ENCODE results near the gene KAT7. TPM values are rescaled to one million over a fixed set of nuclear protein-coding genes. Genes with fewer than 3 reads are reported as not detected.

Gene KAT7
- total RNA-seq, 1 experiment from 2014 or later = 26.6 TPM

GRCh38 chr17:49760296-49760695 is 28.2 kb upstream of the KAT7 start:
- no peak for DNase-seq (ENCODE audit: low read depth)

GRCh38 chr17:49760932-49761558 is 27.4 kb upstream of the KAT7 start:
- DNase-seq (ENCODE audit: low read depth) = no peak

DNA sequence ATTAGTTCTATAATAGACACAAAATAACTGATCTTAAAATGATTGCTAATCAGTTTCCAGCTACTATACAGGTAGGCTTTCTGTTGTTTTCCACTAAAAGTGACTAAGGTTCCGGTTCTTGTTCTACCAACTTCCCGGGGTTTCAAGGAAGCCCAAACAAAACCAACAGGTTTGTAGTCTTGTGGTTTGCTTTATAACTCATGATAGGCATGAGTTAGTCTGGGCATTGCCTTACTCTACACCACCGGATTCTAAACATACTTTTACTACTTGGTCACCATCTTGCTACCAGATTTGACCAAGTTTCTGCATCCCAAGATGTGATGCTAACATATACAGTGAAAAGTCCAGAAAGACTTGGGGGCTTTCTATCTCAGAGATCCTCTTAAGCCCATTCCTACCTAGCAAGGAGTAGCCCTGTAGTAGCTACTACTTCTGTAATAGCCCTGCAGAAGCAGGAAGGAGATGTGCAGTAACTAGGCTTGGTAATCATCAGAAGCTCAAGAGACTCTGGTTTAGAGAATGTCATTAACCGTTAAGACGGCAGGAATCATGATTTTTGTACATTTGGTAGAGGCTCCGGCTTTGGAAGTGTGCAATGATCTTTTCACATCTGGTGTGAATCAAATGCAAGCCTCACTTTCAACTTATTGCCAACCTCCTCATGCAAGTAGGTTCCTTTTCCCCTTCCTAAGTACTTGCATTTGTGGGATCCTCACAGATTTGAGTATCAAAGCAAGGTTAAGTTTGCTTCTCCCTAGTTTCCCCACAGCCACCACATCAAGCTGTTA is 26.1 kb upstream of the KAT7 start:
- DNase-seq (ENCODE audit: low read depth) = no peak

GRCh38 chr17:49763735-49764558 is 24.5 kb upstream of the KAT7 start, which contains the start of gene FAM117A:
Gene FAM117A, minus strand, starts transcription at chr17:49764131. Its CDS starts 44 bp downstream, at chr17:49764087.
- peak; percentile 98 for DNase-seq (ENCODE audit: low read depth)

DNA sequence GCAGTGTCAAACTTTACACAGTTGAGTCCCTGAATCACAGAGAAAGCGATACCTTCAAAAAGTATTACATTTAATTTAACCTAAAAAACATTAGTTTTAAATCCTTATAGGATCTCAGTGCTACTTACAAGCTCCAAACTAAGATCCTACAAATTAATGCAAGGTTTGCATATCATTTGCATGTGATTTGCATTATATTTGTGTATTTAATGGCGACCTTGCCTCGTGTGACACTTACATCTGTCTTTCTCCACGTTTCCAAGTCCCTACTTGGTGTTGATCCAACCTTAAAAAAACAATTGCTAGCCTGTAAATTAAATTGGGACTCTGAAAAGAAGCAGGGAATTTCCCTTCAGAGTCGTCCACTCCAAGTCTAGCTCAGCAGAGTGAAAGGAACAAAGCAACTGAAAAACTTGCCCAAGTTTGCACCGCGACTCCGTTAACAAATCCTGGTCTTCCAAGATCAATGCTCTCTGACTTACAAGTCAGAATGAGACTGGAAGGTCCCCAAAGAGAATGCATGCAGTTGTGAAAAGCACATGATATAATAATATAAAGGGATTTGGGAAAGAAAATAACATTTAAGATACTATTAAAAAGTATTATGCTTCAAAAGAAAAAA is 23.8 kb upstream of the KAT7 start:
- DNase-seq (ENCODE audit: low read depth) = no peak

- no peak for DNase-seq (ENCODE audit: low read depth)
Measured at GRCh38 chr17:49766918-49767530, 21.5 kb upstream of the KAT7 start.

GRCh38 chr17:49775546-49776260 is 12.8 kb upstream of the KAT7 start:
- no peak for DNase-seq (ENCODE audit: low read depth)

- DNase-seq (ENCODE audit: low read depth) = no peak
Measured at GRCh38 chr17:49776551-49777300, 11.8 kb upstream of the KAT7 start.

DNA sequence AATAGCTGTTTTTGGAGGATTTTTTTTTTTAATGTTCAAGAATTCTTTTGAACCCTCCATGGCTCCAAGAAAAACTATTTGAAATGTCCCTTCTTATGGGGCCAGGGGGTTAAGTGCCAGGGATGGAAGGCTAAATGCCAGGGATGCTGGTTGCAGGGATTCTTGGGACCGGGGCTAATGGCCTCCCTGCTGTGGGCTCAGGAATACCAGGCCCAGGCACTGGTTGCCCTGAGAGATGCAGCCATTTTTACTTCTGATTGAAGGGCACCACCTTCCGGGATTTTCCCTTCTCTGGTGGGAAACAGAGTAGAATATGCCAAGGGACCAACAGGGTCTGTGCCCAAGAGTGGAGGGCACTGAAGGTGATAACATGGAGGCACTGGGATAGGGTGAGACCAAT is 10.9 kb upstream of the KAT7 start:
- DNase-seq (ENCODE audit: low read depth) = no peak

- no peak for DNase-seq (ENCODE audit: low read depth)
Measured at GRCh38 chr17:49779156-49779738, 9.2 kb upstream of the KAT7 start.

DNA sequence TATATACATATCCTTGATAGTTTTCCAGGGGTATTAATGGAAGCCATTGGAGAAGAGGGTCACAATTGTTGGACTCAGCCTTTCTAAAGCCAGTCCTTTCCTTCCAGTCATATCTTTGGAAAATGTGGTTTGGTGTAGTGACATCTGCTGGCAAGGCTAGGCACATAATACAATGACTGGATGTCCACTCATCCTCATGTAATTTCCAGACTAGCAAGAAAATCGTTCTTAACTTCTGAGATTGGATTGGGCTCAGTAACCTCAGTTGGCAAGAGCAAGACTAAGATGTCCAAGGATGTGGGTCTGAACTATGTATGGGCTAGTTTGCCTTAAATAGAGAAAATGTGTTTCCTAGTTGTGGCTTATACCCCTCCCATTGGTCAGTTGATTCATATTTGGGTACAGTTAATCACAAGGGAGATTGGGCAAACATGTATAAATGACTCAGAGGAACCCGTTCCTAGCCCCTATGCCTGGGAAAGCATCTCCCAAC is 8.7 kb upstream of the KAT7 start:
- peak; percentile 76 for DNase-seq (ENCODE audit: low read depth)

DNA sequence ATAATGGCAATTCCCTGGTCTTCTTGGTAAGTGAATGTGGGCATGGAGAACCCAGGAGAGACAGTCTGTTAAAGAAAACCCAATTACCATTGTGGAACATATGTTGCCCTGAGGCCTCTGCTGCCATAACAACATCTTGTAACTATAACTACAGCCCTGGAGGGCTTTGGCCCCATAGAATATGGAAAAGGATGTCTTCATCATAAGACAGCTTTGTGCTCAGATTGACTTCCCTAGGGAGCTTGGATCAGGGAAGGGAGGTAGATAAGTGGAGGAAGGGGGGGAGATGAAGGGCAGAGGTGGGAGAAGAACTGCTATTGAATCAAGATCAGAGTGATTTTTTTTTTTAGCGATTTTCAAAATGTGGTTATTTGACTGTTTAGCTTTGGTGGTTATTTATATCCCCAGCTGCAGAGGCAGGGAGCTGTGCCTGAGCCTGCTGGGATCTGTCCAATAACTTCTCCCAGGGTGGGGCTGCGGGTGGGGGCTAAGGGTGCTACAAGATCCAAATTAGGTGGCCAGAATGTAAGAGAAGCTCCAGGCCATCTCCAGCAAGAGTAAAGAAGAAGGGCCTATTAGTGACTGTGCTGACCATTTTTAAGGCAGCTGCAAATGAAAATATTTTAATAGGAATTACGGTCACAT is 5.3 kb upstream of the KAT7 start:
- no peak for DNase-seq (ENCODE audit: low read depth)

- no peak for DNase-seq (ENCODE audit: low read depth)
Measured at GRCh38 chr17:49783791-49784190, 4.7 kb upstream of the KAT7 start.

DNA sequence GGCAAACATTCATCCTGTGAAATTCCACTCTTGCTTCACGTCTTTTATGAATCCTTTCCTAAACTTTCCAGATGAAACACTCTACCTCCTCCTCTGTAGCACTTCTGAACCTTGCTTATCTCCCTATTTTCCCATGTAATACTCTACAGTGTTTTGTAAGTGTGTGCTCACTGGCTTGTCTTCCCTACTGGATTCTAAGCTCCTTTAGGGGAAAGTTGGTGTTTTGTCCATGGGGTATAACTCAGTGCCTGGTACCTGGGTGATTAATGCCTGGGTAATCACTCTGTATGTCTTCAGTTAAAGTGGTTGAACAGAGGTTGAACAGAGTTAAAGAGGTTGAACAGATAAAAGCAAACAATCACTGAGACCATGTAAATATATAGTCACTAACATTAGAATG is 3.8 kb upstream of the KAT7 start:
- no peak for DNase-seq (ENCODE audit: low read depth)

DNA sequence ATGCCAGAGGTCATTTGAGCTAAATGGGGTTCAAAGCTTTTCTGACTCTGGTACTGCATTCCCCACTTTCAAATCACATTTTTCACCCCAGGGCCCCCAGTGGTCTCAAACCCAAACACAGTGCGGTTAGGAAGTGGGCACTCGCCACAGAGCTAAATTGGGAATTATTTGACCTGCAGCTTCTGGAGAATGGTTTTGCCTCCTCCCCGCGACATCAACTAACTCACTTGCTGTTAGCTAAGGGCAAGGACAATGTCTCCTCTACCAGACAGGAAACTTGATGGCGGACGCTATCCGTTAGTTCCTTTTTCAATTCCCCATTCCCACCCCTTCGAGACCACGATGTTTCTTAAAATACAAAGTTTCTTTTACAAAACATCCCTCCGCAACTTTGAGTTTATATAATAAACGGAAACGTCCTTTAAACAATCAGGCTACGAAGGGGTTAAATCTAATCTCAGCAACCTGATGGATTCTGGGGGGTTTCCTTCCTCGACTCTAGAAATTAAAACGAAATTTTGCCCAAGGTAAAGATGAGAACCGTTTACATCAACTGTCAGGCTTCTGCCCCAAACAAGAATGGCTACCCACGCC is 500 bp upstream of the KAT7 start:
- peak; percentile 15 for DNase-seq (ENCODE audit: low read depth)

DNA sequence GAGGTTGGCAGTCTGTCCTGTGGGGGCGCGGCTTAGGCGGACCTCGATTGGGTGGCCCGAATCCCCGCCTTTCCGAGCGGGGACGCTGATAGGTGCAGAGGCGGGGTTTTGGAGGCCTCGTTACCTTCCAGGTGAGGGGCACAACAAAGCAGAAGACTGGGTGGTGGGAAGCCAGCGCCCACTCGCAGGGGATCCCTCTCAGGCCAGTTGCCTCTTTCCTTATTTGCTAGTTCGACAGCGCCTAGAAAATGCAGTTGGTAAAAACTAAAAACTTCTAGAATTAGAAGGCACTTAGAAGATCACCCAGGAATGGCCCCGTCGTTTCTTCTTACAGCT is 730 bp downstream of the KAT7 start:
- DNase-seq (ENCODE audit: low read depth) = no peak

GRCh38 chr17:49793309-49793708 is 4.8 kb downstream of the KAT7 start:
- DNase-seq (ENCODE audit: low read depth) = no peak

GRCh38 chr17:49795372-49795771 is 6.9 kb downstream of the KAT7 start:
- no peak for DNase-seq (ENCODE audit: low read depth)
